ENCODE measurements around the gene B3GALT4. TPM values are rescaled to one million over a fixed set of nuclear protein-coding genes. Genes with fewer than 3 reads are reported as not detected.

B3GALT4 gene
- total RNA-seq, 1 experiment from 2014 or later, result 7.9 TPM

DNA sequence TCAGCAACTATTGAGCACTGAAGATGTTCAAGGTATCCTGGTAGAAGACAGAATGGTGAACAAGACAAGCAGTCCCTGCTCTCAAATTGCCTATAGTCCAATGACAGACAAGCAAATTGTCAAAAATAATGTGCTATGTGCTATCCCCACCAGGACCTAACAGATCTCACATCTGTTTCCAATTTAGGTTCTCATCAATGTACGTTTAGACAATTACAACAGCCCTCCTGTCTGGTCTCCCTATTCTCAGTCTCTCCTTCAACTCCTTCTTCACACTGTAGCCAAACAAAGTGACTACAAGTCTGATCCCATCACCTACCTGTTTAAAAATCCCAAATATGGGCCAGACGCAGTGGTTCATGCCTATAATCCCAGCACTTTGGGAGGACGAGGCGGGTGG lies 29.4 kb downstream of the B3GALT4 start:
- no peaks in the 10 kb centered on the region for H3K9me3 ChIP-seq (ENCODE audit: low read length)
- H3K79me2 ChIP-seq (ENCODE audit: low read length), result peaks cover 27% of the 10 kb centered on the region
- no peak for DNase-seq
- TF ChIP-seq CTCF (conservative IDR thresholded peaks at IDR 0.05; ENCODE audit: low read depth, low read length) (no peak), EZH2phosphoT487 (IDR thresholded peaks at IDR 0.05; ENCODE audit: borderline replicate concordance, low read length) (no peak), EZH2 (IDR thresholded peaks at IDR 0.05; ENCODE audit: low read length, unreplicated experiment) (no peak)
- ChIA-PET POLR2A (ENCODE audit: unreplicated experiment) (no interaction called here), CTCF (no interaction called here)
- no TSS peak for BruUV-seq (replicated peaks)
- no peak overlapping the region for H3K9ac ChIP-seq (ENCODE audit: low read length)
- no peaks in the 10 kb centered on the region for H3K27me3 ChIP-seq (ENCODE audit: low read length)
- no peak overlapping the region for H3K27ac ChIP-seq (ENCODE audit: low read length)
- no peak overlapping the region for H3K4me3 ChIP-seq (ENCODE audit: low read length)
- ATAC-seq, result no peak
- no peaks in the 10 kb centered on the region for H3F3A ChIP-seq (ENCODE audit: low read length, unreplicated experiment)
- H3K9me2 ChIP-seq (replicated peaks; ENCODE audit: low read length), result no peaks in the 10 kb centered on the region
- intact Hi-C loops (cut with micrococcal nuclease), result no loop called here
- no peaks in the 10 kb centered on the region for H4K20me1 ChIP-seq (ENCODE audit: low read length)
- no peak overlapping the region for H3K4me2 ChIP-seq (ENCODE audit: low read length)
- H3K36me3 ChIP-seq (ENCODE audit: low read depth, low read length), result peaks cover 7% of the 10 kb centered on the region
- no peaks in the 10 kb centered on the region for H3K4me1 ChIP-seq (ENCODE audit: insufficient read depth, low read length)
- H2AFZ ChIP-seq (ENCODE audit: low read length), result no peak overlapping the region

GRCh38 chr6:33312361-33313104 lies 35.6 kb downstream of the B3GALT4 start:
- no peaks in the 10 kb centered on the region for H3K9me3 ChIP-seq (ENCODE audit: low read length)
- peaks cover 6% of the 10 kb centered on the region; the same call in 1 of the 2 replicates for H4K20me1 ChIP-seq (ENCODE audit: low read length)
- H3K9me2 ChIP-seq (replicated peaks; ENCODE audit: low read length), result no peaks in the 10 kb centered on the region
- peak overlapping the region; percentile 87 for H3K4me2 ChIP-seq (ENCODE audit: low read length)
- ATAC-seq (peak; percentile 51), DNase-seq (peak; percentile 79)
- H3K9ac ChIP-seq (ENCODE audit: low read length), result peak overlapping the region; percentile 92
- H3K36me3 ChIP-seq (ENCODE audit: low read depth, low read length), result no peaks in the 10 kb centered on the region
- peaks cover 46% of the 10 kb centered on the region for H3K79me2 ChIP-seq (ENCODE audit: low read length)
- intact Hi-C loops (cut with micrococcal nuclease), result loop anchor here (2.0 kb wide), 2 partner anchors 14 to 78 kb away; partner anchors contain the start of genes KIFC1 and RGL2
- H3K27ac ChIP-seq (ENCODE audit: low read length), result peak overlapping the region; percentile 82
- no peaks in the 10 kb centered on the region for H3F3A ChIP-seq (ENCODE audit: low read length, unreplicated experiment)
- no peaks in the 10 kb centered on the region for H3K27me3 ChIP-seq (ENCODE audit: low read length)
- TF ChIP-seq CTCF (conservative IDR thresholded peaks at IDR 0.05; ENCODE audit: low read depth, low read length) (no peak), EZH2phosphoT487 (IDR thresholded peaks at IDR 0.05; ENCODE audit: borderline replicate concordance, low read length) (no peak), EZH2 (IDR thresholded peaks at IDR 0.05; ENCODE audit: low read length, unreplicated experiment) (no peak)
- H3K4me3 ChIP-seq (ENCODE audit: low read length), result peak overlapping the region; percentile 75
- H3K4me1 ChIP-seq (ENCODE audit: insufficient read depth, low read length), result peaks cover 18% of the 10 kb centered on the region
- H2AFZ ChIP-seq (ENCODE audit: low read length), result peak overlapping the region; percentile 63
- CTCF ChIA-PET, result interaction anchor here (0.6 to 0.7 kb wide), 2 partner anchors 179 to 620 kb away, joined by 3 read pairs; no protein-coding TSS in a partner anchor
- POLR2A ChIA-PET (ENCODE audit: unreplicated experiment), result interaction anchor here (0.6 to 0.7 kb wide), 2 partner anchors 12 to 13 kb away, joined by 4 to 6 read pairs; no protein-coding TSS in a partner anchor
- no TSS peak for BruUV-seq (replicated peaks)

Measured in PC-3 (cell line).